ENCODE results near the gene UCK1.

DNA sequence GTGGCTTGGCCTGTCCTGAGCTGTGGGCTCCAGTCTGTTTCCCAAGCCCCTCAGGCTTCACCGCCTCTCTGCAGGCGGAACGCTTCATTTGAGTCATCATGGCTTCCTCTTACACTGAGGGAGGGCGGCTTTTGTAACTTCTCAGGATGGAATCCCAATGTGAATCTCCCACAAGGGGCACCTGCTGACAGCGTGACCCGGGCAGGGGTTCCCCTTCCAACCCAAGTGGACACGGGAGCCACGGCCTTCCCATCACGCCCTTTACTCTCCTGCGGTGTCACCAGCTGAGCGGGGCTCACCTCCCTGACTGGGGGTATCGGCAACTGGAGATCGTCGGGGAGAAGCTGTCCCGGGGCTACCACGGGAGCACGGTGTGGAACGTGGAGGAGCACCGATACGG, 12.5 kb downstream of the UCK1 start:
- TF ChIP-seq CTCF (IDR thresholded peaks at IDR 0.05) = no peak
- no peak for TF ChIP-seq POLR2A (IDR thresholded peaks at IDR 0.05)
